RWPE2 (cell line): ENCODE data around the gene H2AZ2.

Experiments
- ATAC-seq: fragments of 200-7000 bp; cut with Tn5 transposase; 3 replicates; pipeline ENCODE4 v1.9.1; 2021; ENCODE audit warnings: low read depth
- DNase-seq: peaks from one replicate; pipeline ENCODE4 v3.0.0-alpha.2; 2020; ENCODE audit warnings: low spot score
- H3K27ac ChIP-seq: fragments of 450-650 bp; 2 replicates; pipeline ENCODE4 v1.5.1; 2017; ENCODE audit warnings: mild to moderate bottlenecking; ENCODE audit not compliant: poor library complexity, severe bottlenecking
- H3K27me3 ChIP-seq: fragments of 250-450 bp; sonication (Bioruptor Pico); 2 replicates; pipeline ENCODE4 v1.5.1; 2021; ENCODE audit warnings: mild to moderate bottlenecking, moderate library complexity; ENCODE audit not compliant: insufficient read depth, poor library complexity, severe bottlenecking
- H3K36me3 ChIP-seq: fragments of 250-450 bp; sonication (Bioruptor Pico); 2 replicates; pipeline ENCODE4 v1.5.1; 2020; ENCODE audit warnings: low read depth, mild to moderate bottlenecking, moderate library complexity
- H3K4me1 ChIP-seq: fragments of 250-450 bp; sonication (Bioruptor Pico); 2 replicates; pipeline ENCODE4 v1.5.1; 2021; ENCODE audit warnings: mild to moderate bottlenecking, moderate library complexity; ENCODE audit not compliant: insufficient read depth, poor library complexity, severe bottlenecking
- H3K4me3 ChIP-seq: fragments of 250-450 bp; sonication (Bioruptor Pico); 2 replicates; pipeline ENCODE4 v1.5.1; 2021; ENCODE audit warnings: mild to moderate bottlenecking, moderate library complexity; ENCODE audit not compliant: severe bottlenecking
- H3K9me3 ChIP-seq: fragments of 250-450 bp; sonication (Bioruptor Pico); 2 replicates; pipeline ENCODE4 v1.5.1; 2021; ENCODE audit warnings: mild to moderate bottlenecking, moderate library complexity; ENCODE audit not compliant: severe bottlenecking
- TF ChIP-seq, protein P1 (sequence below): fragments of 450-650 bp; IDR thresholded peaks from one replicate; pipeline ENCODE4 v1.5.1; 2017; ENCODE audit warnings: mild to moderate bottlenecking, moderate library complexity; ENCODE audit not compliant: poor library complexity, severe bottlenecking

H2AZ2 gene

DNA sequence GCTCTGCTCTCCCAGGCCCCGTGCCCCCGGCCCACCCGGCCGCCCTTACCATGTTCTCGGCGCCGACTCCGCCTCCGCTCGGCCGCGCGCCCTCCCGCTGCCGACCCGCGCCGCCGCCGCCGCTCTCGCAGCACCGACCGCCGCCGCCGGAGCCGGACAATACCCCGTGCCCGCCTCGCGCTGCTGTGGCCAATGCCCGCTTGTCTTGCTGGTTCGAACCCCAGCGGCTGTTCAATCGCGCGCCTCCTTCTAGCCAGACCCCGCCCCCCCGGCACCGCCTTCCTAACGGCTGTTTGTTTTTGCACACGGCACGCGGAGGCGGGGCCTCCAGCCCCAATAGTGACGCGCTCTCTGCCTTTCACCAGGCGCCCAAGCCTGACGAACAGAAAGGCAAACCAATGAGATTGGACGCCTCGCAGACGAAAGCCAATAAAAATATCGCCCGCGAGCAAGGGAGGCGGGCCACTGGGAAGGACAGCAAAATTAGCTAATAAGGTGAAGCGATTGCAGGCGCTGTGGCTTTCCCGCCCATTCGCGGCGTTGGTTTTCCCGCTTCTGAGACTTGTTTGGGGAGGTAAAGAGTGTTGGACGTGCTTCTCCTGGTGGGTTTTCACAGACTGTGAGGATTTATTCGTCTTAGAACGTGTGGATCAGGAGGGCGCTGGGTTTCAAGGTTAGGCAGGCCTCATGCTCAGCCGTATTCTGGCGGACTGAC lies at the start of gene H2AZ2:
Gene H2AZ2 (minus strand): TSS at position 168 of the 715 bp plus-strand sequence. CDS start 116 bp downstream, at position 52.
- ATAC-seq (peak; percentile 90), DNase-seq (peak; percentile 100)
- H3K36me3 ChIP-seq = peaks cover 7% of the 10 kb centered on the region
- H3K4me3 ChIP-seq = peak within 1 kb of the TSS; percentile 90
- TF ChIP-seq, protein P1, sequence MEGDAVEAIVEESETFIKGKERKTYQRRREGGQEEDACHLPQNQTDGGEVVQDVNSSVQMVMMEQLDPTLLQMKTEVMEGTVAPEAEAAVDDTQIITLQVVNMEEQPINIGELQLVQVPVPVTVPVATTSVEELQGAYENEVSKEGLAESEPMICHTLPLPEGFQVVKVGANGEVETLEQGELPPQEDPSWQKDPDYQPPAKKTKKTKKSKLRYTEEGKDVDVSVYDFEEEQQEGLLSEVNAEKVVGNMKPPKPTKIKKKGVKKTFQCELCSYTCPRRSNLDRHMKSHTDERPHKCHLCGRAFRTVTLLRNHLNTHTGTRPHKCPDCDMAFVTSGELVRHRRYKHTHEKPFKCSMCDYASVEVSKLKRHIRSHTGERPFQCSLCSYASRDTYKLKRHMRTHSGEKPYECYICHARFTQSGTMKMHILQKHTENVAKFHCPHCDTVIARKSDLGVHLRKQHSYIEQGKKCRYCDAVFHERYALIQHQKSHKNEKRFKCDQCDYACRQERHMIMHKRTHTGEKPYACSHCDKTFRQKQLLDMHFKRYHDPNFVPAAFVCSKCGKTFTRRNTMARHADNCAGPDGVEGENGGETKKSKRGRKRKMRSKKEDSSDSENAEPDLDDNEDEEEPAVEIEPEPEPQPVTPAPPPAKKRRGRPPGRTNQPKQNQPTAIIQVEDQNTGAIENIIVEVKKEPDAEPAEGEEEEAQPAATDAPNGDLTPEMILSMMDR = peak; percentile 67
- no peaks in the 10 kb centered on the region for H3K9me3 ChIP-seq
- H3K27ac ChIP-seq = peak within 1 kb of the TSS; percentile 87
- H3K27me3 ChIP-seq = no peaks in the 10 kb centered on the region
- peaks cover 14% of the 10 kb centered on the region for H3K4me1 ChIP-seq

DNA sequence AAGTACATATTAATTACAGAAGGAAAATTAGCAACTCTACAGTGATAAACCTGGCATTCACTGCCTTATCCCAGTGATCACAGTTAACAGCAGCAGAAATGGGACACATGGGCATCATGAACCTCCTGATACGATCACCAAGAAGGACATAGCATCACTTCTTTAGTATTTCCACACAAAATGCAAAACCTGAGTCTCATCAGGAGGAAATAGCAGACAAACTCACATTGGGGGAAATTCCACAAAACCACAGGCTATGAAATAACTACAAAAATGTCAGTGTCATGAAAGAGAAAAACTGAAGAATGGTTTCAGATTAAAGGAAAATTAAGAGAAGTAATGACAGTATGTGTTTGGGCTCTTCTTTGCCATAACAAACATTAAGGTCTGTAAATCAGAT lies 49.4 kb upstream of the H2AZ2 start:
- Histone ChIP-seq H3K36me3 (no peaks in the 10 kb centered on the region), H3K27me3 (no peaks in the 10 kb centered on the region), H3K27ac (no peak overlapping the region), H3K4me3 (no peak overlapping the region), H3K4me1 (no peaks in the 10 kb centered on the region), H3K9me3 (no peaks in the 10 kb centered on the region)
- TF ChIP-seq, protein P1 = no peak
- DNase-seq (no peak), ATAC-seq (no peak)

DNA sequence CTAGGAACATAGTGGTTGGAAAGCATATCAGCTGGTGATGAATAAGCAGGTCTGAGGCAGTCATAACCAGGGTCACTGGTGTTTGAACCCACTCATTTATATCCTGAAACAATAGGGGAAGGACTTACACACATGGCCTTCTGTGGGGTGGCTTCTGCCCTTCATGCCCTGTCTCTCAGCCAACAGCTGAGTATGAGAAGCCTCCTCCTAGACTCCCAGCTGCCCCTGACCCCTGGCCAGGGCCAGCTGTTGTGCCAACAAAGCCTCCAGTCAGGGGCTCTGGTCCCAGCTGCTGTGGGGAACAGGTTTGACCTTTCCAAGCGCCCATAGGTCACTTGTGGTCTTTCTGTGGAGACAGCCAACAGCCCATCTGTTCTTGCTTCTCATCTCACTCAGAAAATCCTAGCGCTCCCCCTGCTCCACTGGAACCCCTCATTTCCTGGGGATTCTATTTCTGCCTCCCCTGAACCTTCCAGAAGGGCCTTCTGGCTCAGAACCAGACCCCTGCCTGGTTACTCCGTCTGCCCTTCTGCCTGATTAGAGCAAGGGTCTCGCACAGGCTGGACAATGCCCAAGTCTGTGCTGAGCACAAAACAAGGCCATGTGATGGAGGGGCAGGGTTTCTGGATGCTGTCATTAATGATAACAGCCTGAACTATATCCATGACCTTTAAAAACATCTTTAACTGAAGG lies 47.1 kb upstream of the H2AZ2 start:
- no peaks in the 10 kb centered on the region for H3K4me1 ChIP-seq
- DNase-seq = no peak
- no peak overlapping the region for H3K27ac ChIP-seq
- no peaks in the 10 kb centered on the region for H3K36me3 ChIP-seq
- ATAC-seq = no peak
- no peak overlapping the region for H3K4me3 ChIP-seq
- H3K27me3 ChIP-seq = no peaks in the 10 kb centered on the region
- TF ChIP-seq, protein P1 = no peak
- no peaks in the 10 kb centered on the region for H3K9me3 ChIP-seq

DNA sequence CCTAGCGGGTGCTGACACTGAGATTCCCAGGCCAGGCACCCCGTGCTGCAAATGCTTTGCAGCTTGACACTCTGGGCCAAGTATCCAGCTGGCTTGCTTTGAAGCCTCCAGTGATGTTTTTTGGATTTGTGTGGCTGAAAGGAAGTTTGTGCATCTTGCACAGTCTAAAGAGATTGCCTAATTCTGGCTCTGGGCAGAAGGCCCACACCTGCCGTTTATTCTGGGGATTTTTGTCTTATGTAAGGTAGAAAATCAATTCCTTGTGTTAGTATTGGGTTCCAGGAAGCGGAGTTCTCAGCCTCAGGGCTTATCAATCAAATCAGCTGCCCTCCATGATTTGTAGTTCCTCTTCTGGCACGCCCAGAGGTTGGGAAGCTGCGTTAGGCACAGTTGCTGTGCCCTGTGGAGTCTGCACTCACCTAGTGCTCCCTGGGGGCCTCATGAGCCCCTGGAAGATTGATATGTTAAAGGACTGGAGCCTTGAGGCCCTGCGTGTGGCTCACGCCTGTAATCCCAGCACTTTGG lies 45.9 kb upstream of the H2AZ2 start:
- Histone ChIP-seq H3K27ac (no peak overlapping the region), H3K4me1 (no peaks in the 10 kb centered on the region), H3K36me3 (no peaks in the 10 kb centered on the region), H3K9me3 (no peaks in the 10 kb centered on the region), H3K27me3 (no peaks in the 10 kb centered on the region), H3K4me3 (no peak overlapping the region)
- DNase-seq = no peak
- TF ChIP-seq, protein P1 = no peak
- ATAC-seq = no peak
